GM18909 (cell line): Measurements from ENCODE around the gene JAKMIP2.
"Not testable (repeated sequence)": the region's sequence is repeated elsewhere in the genome, so short reads cannot be mapped to it uniquely, and the experiment has no call there.

Experiments
- ATAC-seq: cut with Tn5 transposase; IDR thresholded peaks from one replicate; pipeline ENCODE4 v1.9.1; 2021; ENCODE audit warnings: mild to moderate bottlenecking; ENCODE audit not compliant: unreplicated experiment, poor library complexity

Gene JAKMIP2

GRCh38 chr5:147782110-147783028 is at the start of gene JAKMIP2:
Gene JAKMIP2, minus strand, starts transcription at chr5:147782728. Its CDS starts 110,922 bp downstream, at chr5:147671806.
- ATAC-seq, result peak; percentile 75

GRCh38 chr5:147831465-147831864 is 48.9 kb upstream of the JAKMIP2 start, which contains the start of gene SPINK1:
Gene SPINK1, minus strand, starts transcription at chr5:147831671. Its CDS starts 94 bp downstream, at chr5:147831577.
- ATAC-seq, result no peak

GRCh38 chr5:147830035-147830434 is 47.5 kb upstream of the JAKMIP2 start:
- ATAC-seq, result no peak

GRCh38 chr5:147827017-147827416 is 44.5 kb upstream of the JAKMIP2 start:
- ATAC-seq, result not testable (repeated sequence)

GRCh38 chr5:147826361-147826760 is 43.8 kb upstream of the JAKMIP2 start:
- ATAC-seq, result no peak

- peak; percentile 91 for ATAC-seq
These were observed 40.4 kb upstream of the JAKMIP2 start for GRCh38 chr5:147822686-147823491.

- ATAC-seq, result not testable (repeated sequence)
These were observed 39.7 kb upstream of the JAKMIP2 start for GRCh38 chr5:147822222-147822621.

- ATAC-seq, result no peak
These were observed 39.2 kb upstream of the JAKMIP2 start for GRCh38 chr5:147821766-147822165.

GRCh38 chr5:147819261-147819770 is 36.8 kb upstream of the JAKMIP2 start:
- no peak for ATAC-seq

GRCh38 chr5:147818290-147818689 is 35.8 kb upstream of the JAKMIP2 start:
- no peak for ATAC-seq

GRCh38 chr5:147813696-147814095 is 31.2 kb upstream of the JAKMIP2 start:
- no peak for ATAC-seq

GRCh38 chr5:147809830-147810666 is 27.5 kb upstream of the JAKMIP2 start:
- ATAC-seq, result no peak

GRCh38 chr5:147805030-147805454 is 22.5 kb upstream of the JAKMIP2 start:
- ATAC-seq, result peak; percentile 94

- no peak for ATAC-seq
These were observed 21.8 kb upstream of the JAKMIP2 start for GRCh38 chr5:147804334-147804733.

GRCh38 chr5:147803926-147804325 is 21.4 kb upstream of the JAKMIP2 start:
- ATAC-seq, result no peak

GRCh38 chr5:147803161-147803560 is 20.6 kb upstream of the JAKMIP2 start:
- not testable (repeated sequence) for ATAC-seq

- no peak for ATAC-seq
These were observed 18.9 kb upstream of the JAKMIP2 start for GRCh38 chr5:147801461-147801860.

GRCh38 chr5:147800491-147800890 is 18.0 kb upstream of the JAKMIP2 start:
- ATAC-seq, result no peak

- no peak for ATAC-seq
These were observed 14.2 kb upstream of the JAKMIP2 start for GRCh38 chr5:147796556-147797308.
